Kasumi-1 (cell line): ENCODE measurements around the gene RRP1.
A peak's percentile ranks its signal among the peaks of the same experiment; 100 is the strongest.

ENCODE experiments used
- DNase-seq, 2 experiments: peaks; one replicate each; lab custom pipeline; 2025; lab: John Stamatoyannopoulos, UW

Gene RRP1

DNA sequence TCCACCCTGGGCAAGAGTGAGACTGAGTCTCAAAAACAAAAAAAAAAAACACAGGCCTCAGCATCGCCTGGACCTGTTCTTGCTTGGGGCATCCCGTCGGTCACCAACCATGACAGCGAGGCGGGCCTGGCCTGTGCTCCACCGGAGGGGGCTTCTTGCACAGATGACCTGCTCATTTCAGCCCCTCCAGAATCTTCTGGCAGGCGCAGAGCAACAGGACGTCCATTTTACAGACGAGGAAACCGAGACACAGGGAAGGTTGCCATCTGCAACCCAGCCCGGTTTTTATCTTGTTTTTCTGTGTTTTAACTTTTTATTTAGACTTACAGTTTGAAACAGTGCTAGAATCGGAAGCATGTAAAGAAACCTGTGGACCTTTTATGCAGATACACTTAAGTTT lies 14.2 kb upstream of the RRP1 start:
- no peak for DNase-seq

DNA sequence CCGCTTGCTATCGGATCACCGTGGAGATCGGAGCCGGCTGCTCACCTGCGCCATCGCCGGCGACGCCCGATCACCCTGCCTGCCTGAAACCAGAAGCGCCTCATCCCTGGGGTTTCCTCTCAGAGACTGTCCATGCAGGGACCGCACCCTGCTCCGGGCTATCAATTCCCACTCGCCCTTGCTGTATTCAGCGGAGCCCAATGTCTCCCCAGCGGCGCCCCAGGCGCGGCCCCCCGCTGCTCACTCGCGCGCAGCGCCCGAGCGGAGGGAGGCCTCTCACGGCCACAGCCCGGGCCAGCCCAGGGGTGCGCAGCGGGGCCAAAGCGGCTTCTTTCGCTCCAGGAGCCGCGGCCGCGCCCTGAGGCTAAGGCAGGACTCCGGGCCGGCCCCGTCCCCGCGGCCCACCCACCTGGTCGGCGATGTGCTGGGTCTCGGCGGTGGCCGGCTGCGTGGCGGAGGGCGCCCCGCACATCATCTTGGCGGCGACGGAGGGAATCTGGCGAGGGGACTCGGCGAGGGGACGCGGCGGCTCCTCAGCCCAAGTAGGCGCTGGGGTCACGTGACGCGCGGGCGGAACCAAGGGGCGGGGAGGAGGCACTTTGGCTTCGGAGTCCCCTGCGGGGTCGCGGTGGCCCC lies 13.5 kb upstream of the RRP1 start, which contains the start of gene CSTB:
Gene CSTB (minus strand): TSS at position 514 of the 636 bp plus-strand sequence. CDS start 39 bp downstream, at position 475.
- peak; percentile 49 to 62 for DNase-seq

DNA sequence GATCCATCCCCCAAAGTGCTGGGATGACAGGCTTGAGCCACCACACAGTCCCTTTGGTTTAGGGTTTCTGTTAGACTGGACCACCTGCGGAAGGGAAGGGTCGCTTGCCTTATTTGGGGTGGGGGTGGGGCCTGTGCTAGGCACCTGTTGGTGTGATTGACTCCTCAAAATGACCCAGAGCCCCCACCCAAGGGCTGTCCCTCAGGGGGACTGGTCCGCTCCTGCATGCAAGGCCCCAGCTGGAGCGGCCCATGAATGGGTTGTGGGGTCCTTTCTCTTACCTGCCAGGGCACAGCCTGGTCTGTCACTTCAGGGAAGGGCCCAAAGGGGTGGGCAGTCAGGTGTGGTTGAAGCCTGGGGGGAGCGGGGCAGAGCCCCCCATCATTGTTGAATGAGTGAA lies 11.4 kb upstream of the RRP1 start:
- DNase-seq: no peak

DNA sequence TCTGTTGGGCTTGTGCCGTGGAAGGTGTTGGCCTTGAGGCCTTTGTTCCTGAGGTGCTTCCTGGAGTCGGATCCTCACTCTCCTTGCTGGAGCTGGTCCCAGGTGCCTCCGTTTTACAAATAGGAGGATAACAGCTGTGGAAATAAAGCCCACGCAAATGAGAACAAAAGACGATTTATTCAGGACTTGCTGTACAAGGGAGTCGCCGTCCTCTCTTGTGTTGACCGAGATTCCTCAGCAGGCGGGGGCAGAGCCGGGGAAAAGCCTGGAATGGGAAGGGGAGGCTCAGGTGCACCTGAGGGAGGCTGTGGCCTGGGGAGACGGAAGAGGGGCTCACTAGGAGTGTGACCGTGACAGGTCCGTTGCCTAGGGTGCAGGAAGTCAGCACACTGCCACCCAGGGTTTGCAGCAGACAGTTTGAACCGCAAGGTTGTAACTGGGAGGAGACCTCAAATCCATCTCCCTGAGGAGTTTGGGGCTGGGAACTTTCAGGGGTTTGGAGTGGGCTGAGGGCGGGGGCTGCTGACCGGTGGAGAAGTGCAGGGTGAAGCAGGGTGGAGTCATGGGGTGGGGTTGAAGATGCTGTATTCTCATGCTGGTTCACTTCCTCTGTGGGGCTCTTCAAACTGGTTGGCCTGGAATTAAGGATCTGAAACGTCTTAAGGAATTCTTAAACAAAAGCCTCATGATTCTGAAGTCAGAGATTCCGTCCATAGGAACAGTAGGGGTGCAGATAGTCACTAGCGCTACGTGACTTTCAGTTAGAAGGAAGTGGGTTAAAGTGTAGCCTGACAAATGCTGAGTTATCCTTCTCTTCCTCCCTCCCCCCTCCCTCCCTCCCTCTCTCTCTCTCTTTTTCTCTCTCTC lies 10.7 kb upstream of the RRP1 start:
- peak in 1 of 2 experiments; percentile 4 for DNase-seq

DNA sequence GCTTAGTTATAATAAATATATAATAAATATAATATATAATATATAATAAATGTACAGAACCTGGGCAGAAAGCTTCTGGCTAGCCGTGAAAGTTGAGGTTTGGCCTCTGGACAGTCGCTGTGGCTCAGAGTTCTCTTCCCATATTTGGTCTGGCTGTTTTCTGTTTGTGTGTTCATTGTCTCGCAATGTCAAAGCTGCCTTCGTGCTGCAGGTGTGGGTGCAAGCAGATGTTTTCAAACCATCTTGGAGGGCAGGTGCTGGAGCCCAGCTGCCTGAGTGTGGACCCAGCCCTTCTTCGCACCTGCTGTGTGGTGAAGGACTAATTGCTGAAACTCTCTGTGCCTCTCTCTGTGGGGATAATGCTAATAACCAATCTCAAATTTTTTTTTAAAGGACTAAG lies 9.7 kb upstream of the RRP1 start:
- DNase-seq: no peak

DNA sequence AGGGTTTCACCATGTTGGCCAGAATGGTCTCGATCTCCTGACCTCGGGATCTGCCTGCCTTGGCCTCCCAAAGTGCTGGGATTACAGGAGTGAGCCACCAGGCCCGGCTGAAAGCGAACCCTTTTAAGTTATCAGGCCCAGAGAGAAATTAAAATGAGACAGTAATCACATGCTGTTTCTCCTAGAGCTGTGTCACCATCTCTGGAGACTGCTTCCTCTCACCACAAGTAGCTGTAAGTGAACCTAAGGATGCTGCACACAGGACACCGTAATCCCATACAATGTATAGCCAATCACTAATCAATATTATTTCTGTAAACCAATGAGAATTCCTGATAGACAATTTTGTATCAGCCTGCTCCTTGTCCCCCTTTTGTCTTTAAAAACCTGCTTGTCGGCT lies 7.5 kb upstream of the RRP1 start:
- no peak for DNase-seq

DNA sequence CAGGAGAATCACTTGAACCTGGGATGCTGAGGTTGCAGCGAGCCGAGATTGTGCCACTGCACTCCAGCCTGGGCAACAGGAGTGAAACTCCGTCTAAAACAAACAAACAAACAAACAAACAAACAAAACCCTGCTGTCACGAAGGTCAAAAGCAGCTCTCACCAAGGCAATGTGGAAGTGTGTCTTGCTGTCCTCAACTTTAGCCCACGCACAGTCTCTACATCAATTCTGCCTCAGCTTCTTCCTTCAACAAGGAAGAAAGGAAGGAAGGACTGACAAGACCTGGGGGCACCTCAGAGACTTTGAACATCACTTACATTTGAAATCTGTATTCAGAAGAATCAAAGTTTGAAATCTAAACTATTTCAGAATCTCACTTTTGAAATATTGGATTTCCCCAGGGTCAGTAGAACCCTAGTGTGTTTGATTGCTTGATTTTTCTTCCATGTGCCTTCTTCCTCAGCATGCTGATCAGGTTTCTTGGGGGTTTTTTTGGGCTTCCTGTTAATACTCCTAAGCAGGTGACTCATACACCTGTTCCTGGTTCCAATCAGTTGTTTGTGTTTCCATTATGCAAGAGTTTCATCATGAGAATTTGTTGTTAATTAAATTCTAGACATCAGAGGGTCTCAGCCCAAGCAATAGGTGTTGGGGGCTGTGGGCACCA lies 6.8 kb upstream of the RRP1 start:
- no peak for DNase-seq

DNA sequence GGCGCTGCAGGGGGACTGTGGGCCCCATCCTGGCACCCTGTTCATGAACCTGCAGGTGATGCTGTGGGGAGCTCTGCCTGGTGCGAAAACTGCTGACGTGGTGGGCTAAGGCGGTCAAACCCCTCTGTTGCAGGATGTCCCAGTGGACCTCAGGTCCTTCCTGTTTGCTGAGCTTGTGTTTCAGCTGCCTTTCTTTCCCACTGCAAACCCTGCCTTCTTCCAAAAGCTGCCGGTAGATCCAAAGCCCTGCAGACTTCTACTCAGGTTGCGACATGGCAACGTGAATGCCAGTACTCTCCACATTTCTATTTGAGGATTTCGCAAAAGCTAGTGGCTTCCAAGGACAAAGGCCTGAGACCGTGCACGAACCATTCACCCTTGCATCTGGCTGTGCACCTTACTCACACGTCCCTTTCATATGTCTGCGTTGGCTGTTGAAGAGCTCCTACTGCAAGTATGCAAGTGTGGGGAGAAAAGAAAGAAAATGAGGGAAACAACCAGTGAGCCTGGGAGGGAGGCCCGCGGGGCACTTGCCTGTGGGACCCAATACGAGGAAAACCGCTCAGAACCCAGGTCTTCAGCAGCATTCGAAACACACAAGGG lies 6.2 kb upstream of the RRP1 start:
- peak in 1 of 2 experiments; percentile 3 for DNase-seq

DNA sequence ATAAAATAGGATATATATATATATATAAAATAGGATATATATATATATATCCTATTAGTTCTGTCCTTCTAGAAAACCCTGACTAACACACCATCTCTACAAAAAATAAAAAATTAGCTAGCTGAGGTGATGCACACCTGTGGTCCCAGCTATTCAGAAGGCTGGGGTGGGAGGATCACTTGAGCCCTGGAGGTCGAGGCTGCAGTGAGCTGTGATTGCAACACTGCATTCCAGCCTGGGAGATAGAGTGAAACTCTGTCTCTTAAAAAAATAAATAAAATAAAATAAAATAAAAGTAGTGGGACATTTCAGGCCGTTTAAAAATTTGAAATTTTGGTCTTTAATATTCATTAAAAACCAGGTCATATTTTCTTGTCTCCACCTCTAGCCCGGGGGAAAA lies 4.2 kb upstream of the RRP1 start:
- DNase-seq: no peak

DNA sequence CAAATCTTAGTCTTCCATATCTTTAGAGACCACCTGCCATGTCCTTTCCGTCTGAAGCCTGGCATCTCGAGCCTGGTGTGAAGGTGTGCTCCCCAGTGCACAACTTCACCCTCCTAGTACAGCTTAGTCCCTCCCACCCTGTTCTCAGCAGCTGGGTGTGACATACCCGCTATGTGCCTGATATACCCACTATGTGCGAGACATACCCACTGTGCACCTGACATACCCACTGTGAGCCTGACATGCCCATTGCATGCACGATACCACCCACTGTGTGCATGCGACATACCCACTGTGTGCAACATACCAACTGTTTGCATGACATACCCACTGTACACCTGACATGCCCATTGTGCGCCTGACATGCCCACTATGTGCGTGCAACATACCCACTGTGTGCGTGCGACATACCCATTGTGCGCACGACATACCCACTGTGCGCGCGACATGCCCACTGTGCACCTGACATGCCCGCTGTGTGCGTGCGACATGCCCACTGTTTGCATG lies 3.0 kb upstream of the RRP1 start:
- DNase-seq: no peak

DNA sequence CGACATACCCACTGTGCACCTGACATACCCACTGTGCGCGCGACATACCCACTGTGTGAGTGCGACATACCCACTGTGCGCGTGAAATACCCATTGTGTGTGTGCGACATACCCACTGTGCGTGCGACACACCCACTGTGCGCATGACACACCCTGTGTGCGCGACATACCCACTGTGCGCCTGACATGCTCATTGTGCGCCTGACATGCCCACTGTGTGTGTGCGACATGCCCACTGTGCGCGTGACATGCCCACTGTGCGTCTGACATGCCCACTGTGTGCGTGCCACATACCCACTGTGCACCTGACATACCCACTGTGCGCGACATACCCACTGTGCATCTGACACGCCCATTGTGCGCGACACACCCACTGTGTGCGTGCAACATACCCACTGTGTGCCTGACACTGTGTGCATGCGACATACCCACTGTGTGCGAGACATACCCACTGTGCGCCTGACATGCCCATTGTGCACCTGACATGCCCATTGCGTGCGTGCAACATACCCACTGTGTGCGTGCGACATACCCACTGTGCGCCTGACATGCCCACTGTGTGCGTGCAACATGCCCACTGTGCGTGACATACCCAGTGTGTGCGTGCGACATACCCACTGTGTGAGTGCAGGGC lies 2.5 kb upstream of the RRP1 start:
- no peak for DNase-seq

DNA sequence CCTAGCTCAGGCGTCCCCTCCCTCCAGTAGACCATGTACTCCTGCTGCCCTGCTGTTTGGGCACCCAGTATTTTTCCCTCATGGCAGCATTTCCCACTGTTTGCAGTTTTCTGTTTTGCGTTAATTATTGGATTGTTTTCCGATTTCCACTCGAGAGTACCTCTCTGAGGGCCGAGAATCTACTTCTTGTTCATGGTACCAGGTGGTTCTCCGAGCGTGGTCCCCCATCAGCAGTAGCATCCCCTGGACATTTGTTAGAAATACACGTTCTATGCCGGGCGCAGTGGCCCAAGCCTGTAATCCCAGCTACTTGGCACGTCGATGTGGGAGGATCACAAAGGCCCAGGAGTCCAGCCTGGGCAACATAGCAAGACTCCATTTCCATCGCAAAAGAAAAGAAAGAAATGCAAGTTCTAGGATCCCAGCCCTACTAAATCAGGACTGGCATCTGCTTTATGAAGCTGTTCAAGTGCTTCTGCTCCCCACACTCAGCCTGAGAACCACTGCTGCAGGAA lies 690 bp downstream of the RRP1 start:
- no peak for DNase-seq

DNA sequence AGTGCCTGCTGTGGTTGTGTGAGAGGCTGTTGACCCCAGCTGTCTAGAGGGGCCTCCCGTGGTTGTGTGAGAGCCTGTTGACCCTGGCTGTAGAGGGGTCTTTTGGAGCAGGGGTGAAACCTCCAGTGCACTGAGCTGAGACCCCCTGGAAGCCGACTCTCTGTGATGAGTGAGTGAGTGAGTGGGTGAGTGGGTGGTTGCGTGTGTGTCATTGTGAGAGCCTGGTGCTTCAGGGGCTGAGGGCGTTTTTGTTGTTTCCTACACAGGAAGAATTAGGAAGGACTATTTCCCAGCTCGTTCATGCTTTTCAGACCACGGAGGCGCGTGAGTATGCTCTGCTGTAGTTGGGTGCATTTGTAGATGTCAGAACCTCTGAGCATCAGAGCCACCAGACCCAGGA lies 3.0 kb downstream of the RRP1 start:
- no peak for DNase-seq

DNA sequence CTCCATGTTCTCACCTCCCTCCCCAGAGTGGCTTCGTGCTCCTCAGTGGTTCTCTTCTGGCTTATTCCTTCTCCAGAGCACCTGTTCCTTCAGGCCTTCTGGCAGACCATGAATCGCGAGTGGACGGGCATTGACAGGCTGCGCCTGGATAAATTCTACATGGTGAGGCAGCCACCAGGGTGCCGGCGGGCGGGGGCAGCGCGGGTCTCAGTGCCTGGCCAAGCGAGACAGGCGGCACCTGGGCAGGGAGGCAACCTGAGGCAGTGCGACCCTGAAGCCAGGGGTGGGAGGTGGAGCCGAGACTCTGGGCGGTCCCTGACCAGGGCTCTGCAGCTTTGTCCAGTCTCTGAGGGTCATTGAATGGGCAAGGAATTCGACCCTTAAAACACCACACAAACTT lies 3.9 kb downstream of the RRP1 start:
- DNase-seq: no peak

DNA sequence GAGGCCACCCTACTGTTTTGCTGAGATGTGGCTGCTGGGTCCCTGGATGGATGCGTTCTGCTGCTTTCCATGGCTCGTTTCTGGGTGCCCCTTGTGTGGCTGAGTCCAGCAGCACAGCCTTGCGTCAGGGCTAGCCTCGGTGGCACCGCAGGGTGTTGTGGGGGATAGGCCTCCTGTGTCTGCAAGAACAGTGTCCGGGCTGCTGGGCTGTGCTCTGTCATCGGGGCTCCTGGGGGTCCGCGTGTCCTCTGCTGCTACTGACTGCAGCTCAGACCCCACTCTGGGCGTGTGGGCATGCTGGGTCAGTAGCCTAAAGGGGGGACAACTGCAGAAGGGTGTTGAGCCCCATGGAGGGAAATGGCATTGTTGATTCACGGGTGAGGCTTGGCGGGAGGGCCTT lies 4.9 kb downstream of the RRP1 start:
- DNase-seq: no peak

DNA sequence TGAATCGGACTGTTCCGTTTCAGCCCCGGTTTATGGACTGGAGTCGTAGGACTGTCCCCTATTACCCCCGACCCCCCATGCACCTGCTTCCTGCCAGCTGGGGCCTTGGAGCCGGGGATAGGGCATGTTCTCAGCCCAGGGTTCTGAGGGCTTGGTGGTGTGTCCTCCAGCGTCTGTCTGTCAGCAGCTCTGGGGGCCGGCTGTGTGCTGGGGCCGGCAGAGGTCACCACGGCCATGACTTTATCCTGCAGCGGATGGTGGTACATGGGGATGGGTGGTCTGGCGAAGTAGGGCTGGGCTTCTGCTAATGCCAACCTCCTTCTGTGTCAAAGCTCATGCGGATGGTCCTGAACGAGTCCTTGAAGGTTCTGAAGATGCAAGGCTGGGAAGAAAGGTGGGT lies 5.5 kb downstream of the RRP1 start:
- DNase-seq: no peak

DNA sequence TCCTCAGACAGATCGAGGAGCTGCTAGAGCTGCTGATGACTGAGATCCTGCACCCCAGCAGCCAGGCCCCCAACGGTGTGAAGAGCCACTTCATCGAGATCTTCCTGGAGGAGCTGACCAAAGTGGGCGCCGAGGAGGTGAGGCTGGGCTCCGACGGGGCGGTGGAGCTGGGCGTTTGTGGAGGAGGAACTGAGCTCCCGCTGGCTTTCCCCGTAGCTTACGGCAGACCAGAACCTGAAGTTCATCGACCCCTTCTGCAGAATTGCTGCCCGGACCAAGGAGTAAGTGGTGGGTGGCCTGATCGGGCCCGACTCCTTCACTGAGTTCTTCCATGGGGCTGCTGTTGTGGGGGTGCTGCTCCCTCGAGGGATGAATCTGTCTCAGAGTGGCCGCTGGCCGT lies 8.0 kb downstream of the RRP1 start:
- no peak for DNase-seq

DNA sequence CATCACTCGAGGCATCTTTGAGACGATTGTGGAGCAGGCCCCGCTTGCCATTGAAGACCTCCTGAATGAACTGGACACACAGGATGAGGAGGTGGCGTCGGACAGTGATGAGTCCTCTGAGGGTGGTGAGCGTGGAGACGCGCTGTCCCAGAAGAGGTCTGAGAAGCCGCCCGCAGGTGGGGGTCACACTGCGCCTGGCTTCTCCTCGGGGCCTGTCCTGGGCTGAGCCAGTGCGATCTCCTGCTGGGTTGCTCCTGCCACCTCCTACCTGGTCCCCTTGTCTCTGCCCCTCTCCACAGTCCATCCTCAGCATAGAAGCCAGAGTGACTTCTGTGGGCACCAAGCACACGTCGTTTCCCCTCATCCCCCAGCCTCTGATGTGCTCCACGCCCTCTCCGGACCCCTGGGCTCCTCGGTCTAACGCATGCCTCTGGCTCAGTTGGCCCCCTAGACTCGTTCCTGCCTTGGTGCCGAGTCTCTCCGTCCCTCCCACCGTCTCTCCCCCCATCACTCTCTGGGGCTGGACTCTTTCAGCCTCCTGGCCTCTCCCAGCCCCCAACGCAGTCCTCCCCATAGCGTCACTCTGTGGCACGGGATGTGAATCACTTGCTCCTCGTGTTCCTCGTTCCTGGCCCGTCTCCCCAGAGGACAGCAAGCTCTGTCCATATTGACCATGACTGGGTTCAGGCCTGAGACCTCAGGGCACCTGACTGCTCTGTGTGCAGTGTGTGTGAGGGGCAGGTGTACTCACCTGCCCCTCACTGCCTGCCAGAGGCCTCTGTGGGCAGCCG lies 8.7 kb downstream of the RRP1 start:
- DNase-seq: no peak

DNA sequence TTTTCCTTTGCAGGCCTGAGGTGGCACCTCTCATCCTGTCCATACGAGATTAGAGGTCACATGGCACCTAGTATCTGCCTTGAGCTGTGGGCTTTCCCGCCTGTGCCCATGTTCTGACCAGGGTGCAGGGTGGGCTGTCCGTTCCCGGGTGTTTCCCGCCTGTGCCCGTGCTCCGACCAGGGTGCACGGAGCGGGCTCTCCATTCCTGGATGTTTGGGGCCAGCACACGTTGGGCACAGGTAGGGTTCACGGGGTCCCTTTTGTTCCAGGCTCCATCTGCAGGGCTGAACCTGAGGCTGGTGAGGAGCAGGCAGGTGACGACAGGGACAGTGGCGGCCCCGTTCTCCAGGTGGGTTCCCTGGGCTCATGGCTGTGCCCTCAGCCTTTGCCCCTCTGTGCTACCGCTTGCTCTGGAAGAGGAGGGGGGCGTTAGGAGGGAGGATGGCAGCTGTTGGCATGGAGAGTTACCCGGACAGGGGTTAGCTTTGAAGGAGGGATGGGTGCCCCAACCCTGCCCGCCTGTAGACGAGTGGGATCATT lies 10.0 kb downstream of the RRP1 start:
- no peak for DNase-seq

DNA sequence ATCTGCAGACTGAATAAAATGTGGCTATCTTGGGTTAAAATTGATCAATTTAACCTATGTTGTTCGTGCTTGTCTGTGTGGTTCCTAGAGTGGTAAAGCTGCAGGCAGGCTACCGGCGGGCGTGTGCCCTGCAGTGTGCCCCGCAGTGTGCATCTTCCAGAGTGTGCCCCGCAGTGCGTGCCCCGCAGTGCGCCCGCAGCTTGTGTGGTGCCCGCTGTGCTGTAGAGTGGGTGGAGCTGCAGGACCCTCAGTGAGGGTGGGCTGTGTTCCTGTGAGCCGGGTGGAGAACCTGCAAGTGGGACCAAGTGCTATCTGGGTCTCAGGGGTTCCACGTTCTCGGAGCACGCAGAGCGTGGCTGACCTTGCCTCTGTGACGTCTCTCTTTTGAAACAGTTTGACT lies 10.7 kb downstream of the RRP1 start:
- no peak for DNase-seq

DNA sequence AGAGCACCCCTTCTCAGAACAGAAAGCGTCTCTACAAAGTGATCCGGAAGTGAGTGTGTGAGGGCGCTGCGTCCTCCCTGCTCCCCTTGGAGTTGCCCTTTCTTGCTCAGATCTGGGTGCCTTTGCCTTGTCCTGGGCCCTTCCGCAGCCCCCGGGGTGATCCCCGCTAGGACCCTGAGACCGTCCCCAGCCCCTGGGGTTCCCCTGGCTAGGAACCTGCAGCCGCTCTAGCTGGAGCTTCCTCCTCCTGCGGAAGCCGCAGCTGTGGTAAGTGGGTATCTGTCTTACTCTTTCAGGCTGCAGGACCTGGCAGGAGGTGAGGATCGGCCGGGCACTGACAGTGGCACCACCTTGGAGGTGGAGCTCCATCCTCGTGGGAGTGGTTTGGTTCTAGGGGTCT lies 11.2 kb downstream of the RRP1 start:
- no peak for DNase-seq
